Gastrocnemius medialis (tissue), 4 donors: ENCODE measurements around the gene ABCA12. TPM values are rescaled to one million over a fixed set of nuclear protein-coding genes. Genes with fewer than 3 reads are reported as not detected.

Source experiments
- ATAC-seq, 2 donors: fragments of 150-250 bp; one replicate each; pipeline ENCODE4 v1.9.1; 2016
- DNase-seq, 2 donors: peaks; one replicate each; pipeline ENCODE4 v3.0.0-alpha.2; 2019
- H3K27ac ChIP-seq, 4 donors: fragments of 200-600 bp; sonication (generic); 1 replicate in 1 of 4; 2 replicates in 3 of 4; pipeline ENCODE4 v1.5.1; 2016 to 2018; ENCODE audit warnings: mild to moderate bottlenecking in 2 of 4, moderate library complexity in 1 of 4
- H3K27me3 ChIP-seq, 3 donors: fragments of 200-600 bp; sonication (generic) in 2 of 3; 1 replicate in 1 of 3; 2 replicates in 2 of 3; pipeline versions ENCODE4 v1.5.1 to v1.6.0; 2016 to 2019; ENCODE audit warnings: mild to moderate bottlenecking in 1 of 3, moderate library complexity in 1 of 3
- H3K36me3 ChIP-seq, 2 donors: fragments of 200-600 bp; sonication (generic) in 1 of 2; one replicate each; pipeline ENCODE4 v1.5.1; 2017 to 2018
- H3K4me1 ChIP-seq, 2 donors: fragments of 200-600 bp; sonication (generic) in 1 of 2; one replicate each; pipeline ENCODE4 v1.5.1; 2016 to 2017; ENCODE audit warnings: mild to moderate bottlenecking in 2 of 2
- H3K4me3 ChIP-seq, 4 donors: fragments of 200-600 bp; sonication (generic) in 3 of 4; 1 replicate in 1 of 4; 2 replicates in 3 of 4; pipeline ENCODE4 v1.5.1; 2016 to 2019; ENCODE audit warnings: mild to moderate bottlenecking in 2 of 4
- H3K9me3 ChIP-seq, 3 donors: fragments of 200-600 bp; sonication (generic) in 2 of 3; 1 replicate in 1 of 3; 2 replicates in 2 of 3; pipeline ENCODE4 v1.5.1; 2016 to 2019
- CTCF ChIP-seq, 5 experiments: fragments of 450-650 bp in 3 of 5; fragments of 200-600 bp in 2 of 5; sonication (generic) in 2 of 5; IDR thresholded peaks in 4 of 5; conservative IDR thresholded peaks in 1 of 5; 1 replicate in 4 of 5; 2 replicates in 1 of 5; pipeline ENCODE4 v1.5.1; 2016 to 2019; ENCODE audit warnings: antibody characterized with exemption in 5 of 5, mild to moderate bottlenecking in 3 of 5, moderate library complexity in 3 of 5
- POLR2A ChIP-seq, 2 donors: fragments of 450-650 bp; IDR thresholded peaks; one replicate each; pipeline ENCODE4 v1.6.1; 2017; ENCODE audit warnings: antibody characterized with exemption in 2 of 2, mild to moderate bottlenecking in 2 of 2, moderate library complexity in 2 of 2
- in situ Hi-C, 4 donors: fragments of 200-750 bp; cut with MboI; loops; one replicate each; pipeline versions ENCODE4 v1.15.0 to v1.8.0; 2017; ENCODE audit warnings: low sequenced_read_pairs in 4 of 4
- intact Hi-C: fragments of 100-400 bp; cut with DNase I; formaldehyde crosslinking; loops from one replicate; pipeline ENCODE4 v1.15.1; 2023; ENCODE audit warnings: low total_unique reads
- total RNA-seq, 4 donors: library from RNA; depleted of rRNA; stranded (reverse); fragments of >200 nt; gene quantifications; one replicate each; pipeline versions ENCODE4 v1.1.0 to v1.2.3, GENCODE V29; 2016

ABCA12 gene
- total RNA-seq, 4 donors from 2014 or later: not detected

GRCh38 chr2:214946949-214947348, 191.5 kb downstream of the ABCA12 start:
- Histone ChIP-seq H3K36me3 (no peaks in the 10 kb centered on the region), H3K27ac (no peak overlapping the region), H3K9me3 (no peaks in the 10 kb centered on the region), H3K27me3 (no peaks in the 10 kb centered on the region), H3K4me3 (no peak overlapping the region), H3K4me1 (no peaks in the 10 kb centered on the region)
- TF ChIP-seq POLR2A (IDR thresholded peaks at IDR 0.05) (no peak), CTCF (IDR thresholded peaks at IDR 0.05 in 4 of 5, conservative IDR thresholded peaks at IDR 0.05 in 1 of 5) (no peak)
- intact Hi-C loops: no loop called here
- in situ Hi-C loops: no loop called here
- no peak for DNase-seq
- ATAC-seq: no peak

GRCh38 chr2:214934006-214934405, 204.4 kb downstream of the ABCA12 start:
- intact Hi-C loops (no loop called here), in situ Hi-C loops (no loop called here)
- DNase-seq (no peak), ATAC-seq (no peak)
- TF ChIP-seq CTCF (IDR thresholded peaks at IDR 0.05 in 4 of 5, conservative IDR thresholded peaks at IDR 0.05 in 1 of 5): no peak
- TF ChIP-seq POLR2A (IDR thresholded peaks at IDR 0.05): no peak
- Histone ChIP-seq H3K4me3 (no peak overlapping the region), H3K4me1 (no peaks in the 10 kb centered on the region), H3K27me3 (no peaks in the 10 kb centered on the region), H3K36me3 (no peaks in the 10 kb centered on the region), H3K27ac (no peak overlapping the region), H3K9me3 (no peaks in the 10 kb centered on the region)

- TF ChIP-seq POLR2A (IDR thresholded peaks at IDR 0.05): no peak
- no peak for TF ChIP-seq CTCF (IDR thresholded peaks at IDR 0.05 in 4 of 5, conservative IDR thresholded peaks at IDR 0.05 in 1 of 5)
- Histone ChIP-seq H3K4me3 (no peak overlapping the region), H3K36me3 (no peaks in the 10 kb centered on the region), H3K27me3 (no peaks in the 10 kb centered on the region), H3K27ac (no peak overlapping the region), H3K9me3 (no peaks in the 10 kb centered on the region), H3K4me1 (no peaks in the 10 kb centered on the region)
- intact Hi-C loops (no loop called here), in situ Hi-C loops (no loop called here)
- ATAC-seq: no peak
- DNase-seq: no peak
Measured at GRCh38 chr2:214904634-214905033, 233.8 kb downstream of the ABCA12 start.

- Histone ChIP-seq H3K27me3 (no peaks in the 10 kb centered on the region), H3K4me1 (no peaks in the 10 kb centered on the region), H3K27ac (no peak overlapping the region), H3K36me3 (no peaks in the 10 kb centered on the region), H3K4me3 (no peak overlapping the region), H3K9me3 (no peaks in the 10 kb centered on the region)
- intact Hi-C loops: no loop called here
- no peak for TF ChIP-seq CTCF (IDR thresholded peaks at IDR 0.05 in 4 of 5, conservative IDR thresholded peaks at IDR 0.05 in 1 of 5)
- TF ChIP-seq POLR2A (IDR thresholded peaks at IDR 0.05): no peak
- in situ Hi-C loops: no loop called here
- DNase-seq (no peak), ATAC-seq (no peak)
Measured at GRCh38 chr2:214904176-214904575, 234.2 kb downstream of the ABCA12 start.

- Histone ChIP-seq H3K4me1 (no peaks in the 10 kb centered on the region), H3K27me3 (no peaks in the 10 kb centered on the region), H3K9me3 (no peaks in the 10 kb centered on the region), H3K4me3 (no peak overlapping the region), H3K36me3 (no peaks in the 10 kb centered on the region), H3K27ac (no peak overlapping the region)
- intact Hi-C loops (no loop called here), in situ Hi-C loops (no loop called here)
- TF ChIP-seq POLR2A (IDR thresholded peaks at IDR 0.05) (no peak), CTCF (IDR thresholded peaks at IDR 0.05 in 4 of 5, conservative IDR thresholded peaks at IDR 0.05 in 1 of 5) (no peak)
- DNase-seq: no peak
- no peak for ATAC-seq
Measured at GRCh38 chr2:214902286-214902685, 236.1 kb downstream of the ABCA12 start.
